ENCODE measurements around the gene SND1.

- TF ChIP-seq, protein P1, sequence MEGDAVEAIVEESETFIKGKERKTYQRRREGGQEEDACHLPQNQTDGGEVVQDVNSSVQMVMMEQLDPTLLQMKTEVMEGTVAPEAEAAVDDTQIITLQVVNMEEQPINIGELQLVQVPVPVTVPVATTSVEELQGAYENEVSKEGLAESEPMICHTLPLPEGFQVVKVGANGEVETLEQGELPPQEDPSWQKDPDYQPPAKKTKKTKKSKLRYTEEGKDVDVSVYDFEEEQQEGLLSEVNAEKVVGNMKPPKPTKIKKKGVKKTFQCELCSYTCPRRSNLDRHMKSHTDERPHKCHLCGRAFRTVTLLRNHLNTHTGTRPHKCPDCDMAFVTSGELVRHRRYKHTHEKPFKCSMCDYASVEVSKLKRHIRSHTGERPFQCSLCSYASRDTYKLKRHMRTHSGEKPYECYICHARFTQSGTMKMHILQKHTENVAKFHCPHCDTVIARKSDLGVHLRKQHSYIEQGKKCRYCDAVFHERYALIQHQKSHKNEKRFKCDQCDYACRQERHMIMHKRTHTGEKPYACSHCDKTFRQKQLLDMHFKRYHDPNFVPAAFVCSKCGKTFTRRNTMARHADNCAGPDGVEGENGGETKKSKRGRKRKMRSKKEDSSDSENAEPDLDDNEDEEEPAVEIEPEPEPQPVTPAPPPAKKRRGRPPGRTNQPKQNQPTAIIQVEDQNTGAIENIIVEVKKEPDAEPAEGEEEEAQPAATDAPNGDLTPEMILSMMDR (IDR thresholded peaks at IDR 0.05) = no peak
- no peak for TF ChIP-seq EP300 (IDR thresholded peaks at IDR 0.05)
Observed at GRCh38 chr7:127677433-127678230, 25.6 kb downstream of the SND1 start.
